Kidney epithelial cell (primary cell): ENCODE measurements around the gene ATM. TPM values are rescaled to one million over a fixed set of nuclear protein-coding genes. Genes with fewer than 3 reads are reported as not detected.
A peak's percentile ranks its signal among the peaks of the same experiment; 100 is the strongest.

Source experiments
- DNase-seq: peaks from one replicate; pipeline ENCODE4 v3.0.0-alpha.2; 2010; ENCODE audit warnings: low read depth
- H3K27me3 ChIP-seq: 2 replicates; pipeline ENCODE4 v1.6.0; 2011; ENCODE audit warnings: low read length; ENCODE audit not compliant: control insufficient read depth, insufficient read depth
- H3K36me3 ChIP-seq: 2 replicates; pipeline ENCODE4 v1.5.1; 2011; ENCODE audit warnings: low read length; ENCODE audit not compliant: control insufficient read depth, insufficient read depth
- H3K4me3 ChIP-seq: 2 replicates; pipeline ENCODE4 v1.5.1; 2011; ENCODE audit warnings: low read depth, mild to moderate bottlenecking, control low read depth, low read length
- total RNA-seq: library from RNA; depleted of rRNA; stranded (reverse); fragments of >200 nt; gene quantifications from 2 replicates; pipeline ENCODE4 v1.2.3, GENCODE V29; 2015
- TF ChIP-seq, protein P1 (sequence below): IDR thresholded peaks from 2 replicates; pipeline ENCODE4 v1.5.1; 2011; ENCODE audit warnings: mild to moderate bottlenecking, moderate library complexity, low read length, control low read depth, inconsistent platforms; ENCODE audit not compliant: insufficient read depth, poor library complexity, severe bottlenecking

ATM gene
- total RNA-seq, 1 donor from 2014 or later: 28.5 TPM

DNA sequence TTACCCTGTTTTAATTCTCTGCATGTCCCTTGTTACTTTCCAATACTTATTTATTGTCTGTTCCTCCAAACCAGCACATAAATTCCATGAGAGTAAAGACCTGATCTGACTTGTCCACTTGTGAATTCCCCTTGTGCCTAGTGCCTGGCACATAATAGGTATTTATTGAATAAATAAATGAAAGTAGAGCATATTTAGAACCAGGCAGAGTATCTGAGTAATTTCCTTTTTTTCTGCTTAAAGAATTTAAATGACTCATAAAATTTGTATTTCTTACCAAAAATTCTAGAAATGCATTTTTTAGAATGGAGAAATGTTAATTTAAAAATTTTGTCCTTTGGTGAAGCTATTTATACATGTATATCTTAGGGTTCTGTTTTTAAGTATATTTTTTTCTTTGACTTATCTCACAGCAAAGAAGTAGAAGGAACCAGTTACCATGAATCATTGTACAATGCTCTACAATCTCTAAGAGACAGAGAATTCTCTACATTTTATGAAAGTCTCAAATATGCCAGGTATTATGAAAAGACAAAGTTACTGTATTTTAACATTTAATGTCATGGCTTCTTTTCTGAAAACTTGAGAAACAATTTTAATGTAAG lies 96.8 kb downstream of the ATM start:
- DNase-seq: no peak
- Histone ChIP-seq H3K4me3 (no peak overlapping the region), H3K36me3 (no peaks in the 10 kb centered on the region), H3K27me3 (no peaks in the 10 kb centered on the region)
- TF ChIP-seq, protein P1, sequence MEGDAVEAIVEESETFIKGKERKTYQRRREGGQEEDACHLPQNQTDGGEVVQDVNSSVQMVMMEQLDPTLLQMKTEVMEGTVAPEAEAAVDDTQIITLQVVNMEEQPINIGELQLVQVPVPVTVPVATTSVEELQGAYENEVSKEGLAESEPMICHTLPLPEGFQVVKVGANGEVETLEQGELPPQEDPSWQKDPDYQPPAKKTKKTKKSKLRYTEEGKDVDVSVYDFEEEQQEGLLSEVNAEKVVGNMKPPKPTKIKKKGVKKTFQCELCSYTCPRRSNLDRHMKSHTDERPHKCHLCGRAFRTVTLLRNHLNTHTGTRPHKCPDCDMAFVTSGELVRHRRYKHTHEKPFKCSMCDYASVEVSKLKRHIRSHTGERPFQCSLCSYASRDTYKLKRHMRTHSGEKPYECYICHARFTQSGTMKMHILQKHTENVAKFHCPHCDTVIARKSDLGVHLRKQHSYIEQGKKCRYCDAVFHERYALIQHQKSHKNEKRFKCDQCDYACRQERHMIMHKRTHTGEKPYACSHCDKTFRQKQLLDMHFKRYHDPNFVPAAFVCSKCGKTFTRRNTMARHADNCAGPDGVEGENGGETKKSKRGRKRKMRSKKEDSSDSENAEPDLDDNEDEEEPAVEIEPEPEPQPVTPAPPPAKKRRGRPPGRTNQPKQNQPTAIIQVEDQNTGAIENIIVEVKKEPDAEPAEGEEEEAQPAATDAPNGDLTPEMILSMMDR: no peak

DNA sequence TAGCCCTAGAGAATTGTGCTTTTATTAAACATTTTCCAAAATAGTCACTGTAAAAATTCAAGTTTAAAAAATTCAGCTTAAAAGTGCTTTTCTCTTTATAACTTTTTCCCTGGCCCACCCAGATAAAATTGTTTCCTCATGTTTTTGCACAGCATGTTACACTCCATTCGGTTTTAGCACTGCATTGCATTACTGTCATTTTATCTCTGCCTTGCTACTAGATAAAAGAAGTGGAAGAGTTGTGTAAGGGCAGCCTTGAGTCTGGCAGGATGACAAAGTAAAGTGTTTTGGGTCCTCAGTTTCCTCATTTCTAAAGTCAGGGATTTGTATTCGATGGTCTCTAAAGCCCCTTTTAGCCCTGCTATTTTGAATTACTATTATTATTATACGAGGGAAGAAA lies 99.8 kb downstream of the ATM start:
- TF ChIP-seq, protein P1: no peak
- H3K27me3 ChIP-seq: no peaks in the 10 kb centered on the region
- no peak for DNase-seq

DNA sequence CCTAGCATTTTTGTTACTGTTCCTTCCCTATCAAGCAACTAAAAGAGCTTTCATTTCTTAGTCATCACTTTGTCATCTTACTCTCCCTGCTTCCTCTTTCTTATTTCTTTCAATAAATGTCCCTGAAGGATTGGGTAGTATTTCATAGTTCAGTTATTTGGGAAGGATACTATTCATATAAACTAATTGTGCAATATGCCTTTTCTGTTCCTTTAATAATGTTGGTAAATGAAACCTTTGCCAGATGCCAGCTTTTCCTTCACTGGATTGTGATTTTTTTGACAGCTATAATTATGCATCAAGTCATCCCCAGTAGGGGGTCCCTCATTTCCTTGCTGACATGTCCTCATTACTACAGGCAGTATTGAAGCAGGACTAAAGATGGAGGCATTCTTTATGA lies 101.7 kb downstream of the ATM start:
- Histone ChIP-seq H3K27me3 (no peaks in the 10 kb centered on the region), H3K4me3 (no peak overlapping the region), H3K36me3 (no peaks in the 10 kb centered on the region)
- TF ChIP-seq, protein P1: no peak
- no peak for DNase-seq

More for the DNA sequence above, 99.8 kb downstream of the ATM start:
- Histone ChIP-seq H3K4me3 (no peak overlapping the region), H3K36me3 (no peaks in the 10 kb centered on the region)

DNA sequence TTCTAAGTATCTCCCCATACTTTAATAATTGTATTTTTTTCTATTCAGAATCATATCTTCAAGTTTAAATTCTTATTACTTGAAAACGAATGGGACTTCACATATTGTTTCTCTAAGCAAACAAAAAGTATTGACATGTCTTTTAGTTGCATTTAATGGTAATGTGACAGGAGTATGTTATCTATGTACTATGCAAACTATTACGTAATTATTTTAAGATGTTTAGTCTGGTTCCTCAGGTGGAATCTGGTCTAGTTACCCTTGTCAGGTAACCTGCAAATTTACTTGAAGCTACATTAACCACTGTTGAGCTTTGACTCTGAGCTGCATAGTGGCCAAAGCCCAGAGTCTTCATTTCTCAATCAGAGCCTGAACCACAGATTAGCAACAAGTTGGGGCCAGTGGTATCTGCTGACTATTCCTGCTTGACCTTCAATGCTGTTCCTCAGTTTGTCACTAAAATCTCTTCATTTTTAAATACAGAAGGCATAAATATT lies 110.6 kb downstream of the ATM start:
- DNase-seq: no peak
- TF ChIP-seq, protein P1: no peak
- H3K36me3 ChIP-seq: no peaks in the 10 kb centered on the region
- no peaks in the 10 kb centered on the region for H3K27me3 ChIP-seq
- no peak overlapping the region for H3K4me3 ChIP-seq

DNA sequence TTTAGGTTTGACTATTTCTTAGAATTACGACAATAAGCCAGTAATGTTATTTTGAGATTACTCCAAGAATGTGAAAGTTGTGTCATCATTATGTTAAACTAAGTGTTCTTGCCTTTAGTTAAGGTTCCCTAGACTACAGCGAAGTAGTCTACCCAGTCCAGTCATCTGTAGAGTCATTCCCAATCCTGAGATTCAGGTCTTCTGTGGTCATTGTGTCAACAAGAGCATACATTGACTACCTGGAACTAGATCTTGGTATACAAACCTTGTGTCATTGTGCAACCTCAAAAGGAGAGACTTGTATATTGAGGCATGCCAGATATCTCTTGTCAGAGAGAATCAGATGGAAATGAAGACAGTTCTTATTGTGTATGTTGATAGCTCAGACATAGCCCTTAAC lies 115.9 kb downstream of the ATM start:
- Histone ChIP-seq H3K36me3 (no peaks in the 10 kb centered on the region), H3K27me3 (no peaks in the 10 kb centered on the region), H3K4me3 (no peak overlapping the region)
- TF ChIP-seq, protein P1: no peak
- DNase-seq: no peak

DNA sequence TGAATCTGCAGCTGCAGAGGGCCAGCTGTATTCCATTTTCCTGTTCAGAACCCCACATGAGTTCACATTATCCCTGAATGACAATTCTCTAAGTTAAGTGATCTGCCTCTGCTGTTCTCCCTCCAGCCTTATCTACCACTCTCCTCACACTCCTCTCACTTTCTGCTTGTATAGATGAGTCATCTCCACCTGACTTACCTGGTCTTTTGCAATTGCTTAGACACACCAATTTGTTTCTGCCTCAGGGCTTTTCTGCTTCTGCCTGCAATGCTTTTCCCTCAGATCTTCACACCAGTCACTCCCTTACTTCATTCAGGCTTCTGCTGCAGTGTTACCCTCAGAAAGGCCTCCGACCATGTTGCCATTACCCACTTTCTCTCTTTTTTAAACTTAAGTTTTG lies 118.1 kb downstream of the ATM start:
- Histone ChIP-seq H3K27me3 (no peaks in the 10 kb centered on the region), H3K36me3 (no peaks in the 10 kb centered on the region), H3K4me3 (no peak overlapping the region)
- peak; percentile 65 for DNase-seq
- TF ChIP-seq, protein P1: no peak
